Muscle of leg (tissue), 11 donors: ENCODE results near the gene TUBB4B. TPM values are rescaled to one million over a fixed set of nuclear protein-coding genes. Genes with fewer than 3 reads are reported as not detected.
A peak's percentile ranks its signal among the peaks of the same experiment; 100 is the strongest.

ENCODE experiments used
- DNase-seq: peaks from one replicate; pipeline ENCODE4 v3.0.0; 2013
- H3K27ac ChIP-seq: one replicate; pipeline ENCODE4 v1.5.1; 2013; ENCODE audit warnings: mild to moderate bottlenecking, low read length, control low read depth
- H3K27me3 ChIP-seq: one replicate; pipeline ENCODE4 v1.6.1; 2013; ENCODE audit warnings: low read length; ENCODE audit not compliant: control insufficient read depth, insufficient read depth
- H3K36me3 ChIP-seq: one replicate; pipeline ENCODE4 v1.6.1; 2013; ENCODE audit warnings: low read length; ENCODE audit not compliant: control insufficient read depth, insufficient read depth
- H3K4me1 ChIP-seq: one replicate; pipeline ENCODE4 v1.6.1; 2013; ENCODE audit warnings: low read length; ENCODE audit not compliant: control insufficient read depth, insufficient read depth
- H3K4me3 ChIP-seq: one replicate; pipeline ENCODE4 v1.5.1; 2013; ENCODE audit warnings: low read length, control low read depth
- H3K9me3 ChIP-seq: replicated peaks from 2 replicates; pipeline ENCODE4 v1.6.1; 2013; ENCODE audit warnings: low read depth, low read length; ENCODE audit not compliant: control insufficient read depth
- WGBS: methylation state at CpG from one replicate; pipeline ENCODE4 v1.1.5; 2013; ENCODE audit warnings: missing lambda C conversion rate; ENCODE audit not compliant: insufficient coverage; 5-methylcytosine and 5-hydroxymethylcytosine counted together
- polyA plus RNA-seq, 8 donors: library from polyadenylated mRNA; unstranded; fragments of 120-200 nt; gene quantifications; one replicate each; pipeline versions ENCODE4 v1.2.1 to v1.2.3, GENCODE V29; 2013; ENCODE audit warnings: inconsistent platforms in 1 of 8, low replicate concordance in 1 of 8; ENCODE audit not compliant: insufficient read length in 8 of 8, insufficient read depth in 1 of 8
- total RNA-seq: library from RNA; stranded (reverse); fragments of 120-200 nt; gene quantifications from one replicate; pipeline ENCODE4 v1.2.4, GENCODE V29; 2013

TUBB4B gene
- total and polyA plus RNA-seq, 9 donors: 97.1 to 222 (median 217) TPM

DNA sequence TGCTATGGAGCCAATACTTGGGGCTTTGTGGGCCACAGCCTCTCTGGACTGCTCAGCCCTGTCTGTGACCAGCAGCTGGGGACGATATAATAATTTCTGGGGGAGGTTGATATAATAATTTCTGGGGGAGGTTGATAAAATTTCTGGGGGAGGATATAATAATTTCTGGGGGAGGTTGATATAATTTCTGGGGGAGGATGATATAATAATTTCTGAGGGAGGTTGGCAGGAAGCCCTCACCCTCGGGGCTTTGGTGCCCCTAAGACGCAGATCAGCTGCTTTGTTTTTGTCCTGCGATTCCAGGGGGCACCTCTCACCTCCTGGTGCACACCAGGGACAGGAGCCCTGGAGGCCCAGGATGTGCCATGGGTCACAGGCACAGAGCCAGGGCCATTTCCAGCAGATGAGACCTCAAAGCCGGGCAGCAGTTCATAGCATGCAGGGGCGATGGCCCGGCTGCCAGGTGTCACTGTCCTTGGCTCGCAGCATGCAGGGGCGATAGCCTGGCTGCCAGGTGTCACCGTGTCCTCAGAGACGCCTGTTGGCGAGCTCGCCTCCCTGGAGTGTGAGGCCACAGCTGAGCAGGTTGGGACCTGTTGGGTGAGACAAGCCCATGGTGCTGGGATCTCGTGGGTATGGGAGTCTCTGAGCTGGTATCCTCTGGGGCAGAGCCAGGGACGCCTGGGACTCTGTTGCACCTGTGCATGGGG is 32.7 kb downstream of the TUBB4B start:
- Histone ChIP-seq H3K36me3 (peaks cover 39% of the 10 kb centered on the region), H3K4me3 (no peak overlapping the region), H3K9me3 (no peaks in the 10 kb centered on the region), H3K27ac (no peak overlapping the region), H3K27me3 (peaks cover 20% of the 10 kb centered on the region), H3K4me1 (peaks cover 46% of the 10 kb centered on the region)
- DNase-seq: peak; percentile 12
- WGBS: 85% methylated on average over 14 of the region's 15 CpGs

GRCh38 chr9:137275203-137275587 is 34.1 kb downstream of the TUBB4B start:
- H3K36me3 ChIP-seq: peaks cover 26% of the 10 kb centered on the region
- peaks cover 33% of the 10 kb centered on the region for H3K27me3 ChIP-seq
- WGBS: 81% methylated on average over 10 of the region's 10 CpGs
- peak; percentile 10 for DNase-seq
- H3K27ac ChIP-seq: no peak overlapping the region
- H3K9me3 ChIP-seq: no peaks in the 10 kb centered on the region
- peaks cover 45% of the 10 kb centered on the region for H3K4me1 ChIP-seq
- H3K4me3 ChIP-seq: no peak overlapping the region

DNA sequence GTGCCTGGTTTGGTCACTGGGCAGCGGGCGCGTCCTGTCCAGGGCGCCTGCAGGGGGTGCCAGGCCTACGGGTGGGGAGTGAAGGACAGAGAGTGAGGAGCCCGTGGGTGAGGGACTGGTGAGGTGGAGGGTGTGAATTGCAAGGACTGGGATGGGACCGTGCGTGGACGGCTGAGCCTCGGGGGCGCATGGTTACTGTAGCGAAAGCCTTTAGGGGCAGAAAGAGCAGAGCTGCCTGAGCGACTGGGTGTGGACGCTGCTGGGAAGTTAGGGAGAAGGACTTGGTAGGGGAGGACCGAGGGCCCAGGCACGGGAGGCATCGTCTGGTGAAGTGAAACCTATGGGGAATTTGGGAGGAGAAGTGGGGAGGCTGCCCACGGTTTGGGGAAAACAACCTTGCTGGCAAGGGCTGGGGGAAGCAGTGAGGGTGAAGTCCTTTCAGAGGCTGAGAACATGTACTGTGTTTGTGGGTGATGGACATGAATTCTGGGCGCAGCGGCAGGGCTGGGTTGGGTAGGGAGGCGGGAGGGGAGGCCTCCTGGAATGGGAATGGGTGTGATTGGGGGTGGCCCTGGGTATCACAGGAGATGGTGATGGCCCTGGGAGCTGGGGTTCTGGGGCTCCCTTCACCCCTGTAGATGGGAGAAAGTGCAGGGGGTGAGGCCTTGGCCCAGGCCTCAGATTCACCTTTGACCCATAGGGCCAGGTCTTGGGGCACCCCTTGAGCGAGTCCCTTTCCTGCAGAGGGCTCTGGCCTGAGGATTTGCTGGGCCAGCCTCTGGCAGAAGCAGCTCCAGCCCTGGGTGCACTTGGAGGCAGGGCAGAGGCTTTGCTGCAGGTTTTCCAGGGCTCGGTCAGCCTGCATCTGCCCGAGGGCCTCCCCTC is 34.7 kb downstream of the TUBB4B start:
- Histone ChIP-seq H3K9me3 (no peaks in the 10 kb centered on the region), H3K4me3 (no peak overlapping the region), H3K36me3 (peaks cover 24% of the 10 kb centered on the region), H3K27ac (peak overlapping the region; percentile 94), H3K27me3 (peaks cover 40% of the 10 kb centered on the region), H3K4me1 (peaks cover 51% of the 10 kb centered on the region)
- peak; percentile 16 for DNase-seq
- WGBS: 72% methylated on average over 23 of the region's 24 CpGs

DNA sequence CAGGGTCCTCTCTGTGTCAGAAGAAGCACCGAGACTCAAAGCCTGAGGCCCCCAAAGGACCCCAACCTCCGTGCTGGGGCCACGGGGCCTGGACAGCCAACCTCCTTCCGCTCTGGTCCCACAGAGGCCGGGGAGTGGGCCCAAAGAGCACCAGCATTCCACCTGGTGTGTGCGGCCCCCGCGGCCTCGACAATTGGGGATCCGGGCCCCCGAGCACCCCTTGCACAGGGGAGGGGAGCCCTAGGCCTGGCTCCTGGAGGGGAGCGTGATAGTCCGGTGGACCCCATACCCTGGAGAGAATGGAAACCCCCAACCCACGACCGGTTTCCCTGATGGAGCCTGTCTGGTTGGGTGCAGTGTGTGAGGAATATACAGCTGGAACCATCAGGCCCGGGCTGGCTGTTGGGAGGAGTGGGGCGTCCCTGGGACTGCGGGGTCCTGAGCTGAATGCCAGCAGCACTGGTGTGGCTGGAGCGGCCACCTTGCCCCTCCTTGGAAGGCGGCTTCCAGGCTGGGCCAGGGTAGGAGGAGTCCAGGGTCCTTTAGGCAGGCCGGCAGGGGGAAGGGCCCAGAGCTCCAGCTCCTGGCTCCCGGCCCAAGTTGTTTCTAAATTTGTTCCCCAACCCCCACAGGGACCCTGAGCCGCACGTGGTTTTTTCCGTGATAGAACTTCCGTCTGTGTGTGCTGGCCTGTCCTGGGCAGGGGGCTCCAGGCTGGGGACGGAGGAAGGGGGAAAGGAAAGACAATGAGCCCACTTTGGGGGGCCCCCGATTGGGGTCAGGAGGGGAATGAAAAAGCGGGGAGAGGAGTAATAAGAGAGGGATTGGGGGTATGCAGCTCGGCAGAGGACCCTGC is 35.6 kb downstream of the TUBB4B start:
- Histone ChIP-seq H3K27me3 (peaks cover 45% of the 10 kb centered on the region), H3K9me3 (no peaks in the 10 kb centered on the region), H3K36me3 (peaks cover 19% of the 10 kb centered on the region), H3K27ac (peak overlapping the region; percentile 94), H3K4me3 (peak overlapping the region; percentile 33), H3K4me1 (peaks cover 52% of the 10 kb centered on the region)
- DNase-seq: peak; percentile 95
- WGBS: 26% methylated on average over 15 of the region's 30 CpGs

DNA sequence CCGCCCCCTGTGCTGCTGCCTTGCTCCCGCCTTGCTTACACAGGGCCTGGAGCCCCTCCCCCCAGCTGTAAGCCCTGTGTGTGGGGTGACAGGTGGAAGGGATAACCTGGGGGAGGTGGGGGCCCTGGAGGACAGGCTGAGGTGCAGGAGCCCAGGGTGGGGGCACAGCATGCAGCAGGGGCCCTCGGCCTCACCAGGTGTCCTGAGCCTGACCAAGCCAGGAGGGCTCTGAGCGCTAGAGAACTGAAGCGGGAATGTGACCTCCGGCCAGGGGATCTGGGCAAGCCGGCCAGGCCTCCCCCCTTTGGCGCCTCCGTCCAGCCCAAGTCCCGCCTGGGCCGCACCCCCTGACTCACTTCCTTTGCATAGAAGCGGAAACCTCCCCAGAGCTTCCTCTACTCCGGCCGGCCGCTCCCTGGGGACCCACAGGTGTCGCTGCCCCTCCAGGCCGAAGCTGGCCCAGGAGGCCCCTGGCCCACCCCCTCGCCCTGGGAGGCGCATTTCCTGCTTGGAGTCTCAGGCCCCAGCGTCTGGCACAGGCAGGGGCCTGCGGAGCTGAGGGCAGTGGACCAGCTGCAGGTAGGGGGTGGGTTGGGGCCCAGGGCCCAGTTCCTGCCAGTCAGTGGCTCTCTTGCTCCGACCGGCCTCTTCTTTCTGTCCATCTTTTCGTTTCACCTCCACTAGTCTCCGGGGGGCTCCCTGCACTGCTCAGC is 36.4 kb downstream of the TUBB4B start, which contains the start of gene TOR4A:
TOR4A (plus strand) TSS at position 398 of the 713 bp plus-strand sequence. CDS start 964 bp downstream, outside the sequence.
- DNase-seq: peak; percentile 86
- H3K9me3 ChIP-seq: no peaks in the 10 kb centered on the region
- peaks cover 58% of the 10 kb centered on the region for H3K4me1 ChIP-seq
- H3K36me3 ChIP-seq: peaks cover 11% of the 10 kb centered on the region
- H3K4me3 ChIP-seq: peak within 1 kb of the TSS; percentile 33
- WGBS: 4% methylated on average over 17 of the region's 25 CpGs
- peak within 1 kb of the TSS; percentile 94 for H3K27ac ChIP-seq
- H3K27me3 ChIP-seq: peaks cover 48% of the 10 kb centered on the region

DNA sequence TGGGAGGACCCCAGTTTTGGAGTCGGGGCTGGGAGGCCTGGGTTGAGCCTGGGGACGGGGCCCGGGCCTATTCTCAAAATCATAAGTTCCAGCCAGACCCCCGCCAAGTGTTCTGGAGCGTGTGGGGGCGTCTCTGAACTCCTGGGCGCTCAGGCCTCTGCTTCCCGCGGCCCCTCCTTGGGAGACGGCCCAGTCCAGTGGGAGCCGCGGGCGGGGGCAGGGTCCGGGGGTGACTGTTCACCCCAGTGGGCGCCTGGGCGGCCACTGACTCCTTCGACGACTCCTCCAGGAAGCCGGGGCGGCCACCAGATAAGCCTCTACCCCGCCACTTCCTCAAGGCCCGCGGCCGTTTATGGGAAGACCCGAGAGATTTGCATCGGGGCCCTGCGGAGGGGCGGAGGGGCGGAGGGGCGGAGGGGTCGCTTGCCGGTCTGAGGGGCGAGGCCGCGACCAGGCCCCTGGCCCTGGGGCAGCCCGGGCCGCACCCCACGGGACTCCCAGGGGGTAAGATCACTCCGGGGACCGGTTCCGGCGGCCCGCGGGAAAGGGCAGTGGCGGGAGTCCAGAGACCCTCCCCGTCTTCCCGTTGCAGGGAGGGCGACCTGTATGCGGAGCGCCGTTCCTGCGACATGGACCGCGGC is 37.1 kb downstream of the TUBB4B start:
- Histone ChIP-seq H3K27me3 (peaks cover 48% of the 10 kb centered on the region), H3K4me3 (peak overlapping the region; percentile 33), H3K36me3 (peaks cover 4% of the 10 kb centered on the region), H3K27ac (peak overlapping the region; percentile 94), H3K9me3 (no peaks in the 10 kb centered on the region), H3K4me1 (peaks cover 62% of the 10 kb centered on the region)
- WGBS: 5% methylated on average over 43 of the region's 54 CpGs
- peak; percentile 30 for DNase-seq

- H3K27me3 ChIP-seq: peaks cover 51% of the 10 kb centered on the region
- H3K9me3 ChIP-seq: no peaks in the 10 kb centered on the region
- H3K27ac ChIP-seq: no peak overlapping the region
- 48% methylated on average over 132 of the region's 139 CpGs for WGBS
- DNase-seq: no peak
- peaks cover 58% of the 10 kb centered on the region for H3K4me1 ChIP-seq
- no peaks in the 10 kb centered on the region for H3K36me3 ChIP-seq
- no peak overlapping the region for H3K4me3 ChIP-seq
Measured at GRCh38 chr9:137278721-137279711, 37.9 kb downstream of the TUBB4B start.

DNA sequence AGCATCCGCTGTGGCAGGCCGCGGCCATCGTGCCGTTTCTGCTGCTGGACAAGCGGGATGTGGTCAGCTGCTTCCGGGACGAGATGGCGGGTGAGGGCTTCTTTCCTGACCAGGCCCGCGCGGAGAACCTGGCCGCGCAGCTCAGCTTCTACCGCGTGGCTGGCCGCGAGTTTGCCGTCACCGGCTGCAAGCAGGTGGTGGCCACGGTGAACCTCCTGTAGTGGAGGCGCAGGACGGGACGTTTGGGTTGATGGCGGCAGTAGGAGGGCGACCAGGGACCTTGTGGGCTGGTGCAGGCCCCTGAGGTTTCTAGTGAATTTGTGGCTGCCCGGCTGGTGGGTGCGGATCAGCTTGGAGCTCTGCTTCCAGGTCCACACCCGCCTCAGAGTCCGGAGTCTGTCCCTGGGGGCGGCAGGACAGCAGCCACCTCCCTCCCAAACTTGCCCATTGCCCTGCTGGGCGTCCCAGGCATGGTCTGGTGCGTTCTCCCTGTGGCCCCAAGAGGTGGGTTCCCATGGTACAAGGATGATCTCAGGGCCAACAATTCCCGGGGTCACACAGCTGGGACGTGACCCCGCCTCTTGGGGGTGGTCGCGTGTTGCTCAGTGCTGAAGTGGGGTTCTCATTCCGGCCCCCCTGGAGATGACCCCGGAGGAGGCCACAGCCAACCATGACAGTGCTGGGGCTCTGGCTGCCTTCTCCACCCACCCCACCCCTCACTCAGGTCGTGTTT is 38.8 kb downstream of the TUBB4B start:
- DNase-seq: no peak
- H3K36me3 ChIP-seq: no peaks in the 10 kb centered on the region
- H3K4me3 ChIP-seq: no peak overlapping the region
- peaks cover 53% of the 10 kb centered on the region for H3K27me3 ChIP-seq
- no peaks in the 10 kb centered on the region for H3K9me3 ChIP-seq
- H3K27ac ChIP-seq: no peak overlapping the region
- WGBS: 63% methylated on average over 29 of the region's 41 CpGs
- H3K4me1 ChIP-seq: peaks cover 51% of the 10 kb centered on the region
